ENCODE data around the gene LDLRAP1. TPM values are rescaled to one million over a fixed set of nuclear protein-coding genes. Genes with fewer than 3 reads are reported as not detected.

Gene LDLRAP1
- total RNA-seq, 1 donor from 2014 or later: 23.5 TPM

DNA sequence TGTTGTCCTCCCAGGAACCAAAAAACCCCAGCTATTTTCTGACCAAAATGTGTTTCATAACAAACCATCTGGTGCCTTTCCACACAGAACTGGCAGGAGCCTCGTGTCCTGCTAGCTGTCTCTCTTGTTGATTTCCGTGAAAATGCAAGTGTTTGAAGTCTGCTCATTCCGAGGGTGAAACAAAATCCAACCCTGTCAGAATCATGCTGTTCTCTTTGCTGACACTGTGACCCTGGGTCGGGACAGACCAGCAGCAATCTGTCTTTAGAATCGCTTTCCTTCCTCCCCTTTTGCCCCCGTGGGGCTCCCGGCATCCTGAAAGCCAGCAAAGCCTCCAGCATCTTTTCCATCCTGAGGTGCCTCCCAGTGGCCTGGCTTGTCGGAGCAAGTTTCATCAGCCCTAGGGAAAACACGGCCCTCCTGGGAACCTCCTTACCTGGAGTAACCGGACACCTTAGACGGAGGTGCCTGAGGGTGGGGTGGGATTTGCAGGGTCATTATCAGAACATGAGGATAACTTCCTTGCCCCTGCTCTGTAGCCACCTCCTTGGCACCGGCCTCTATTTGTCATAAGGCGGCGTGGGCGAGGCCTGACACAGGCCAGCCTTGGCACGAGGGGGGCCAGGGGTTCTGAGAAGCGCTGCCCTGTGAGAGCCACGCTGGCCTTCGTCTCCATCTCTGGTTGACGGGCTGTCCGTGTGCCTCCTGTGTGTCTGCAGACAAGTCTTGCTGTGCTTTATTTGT lies 24.9 kb downstream of the LDLRAP1 start:
- Mint-ChIP-seq H3K27me3 (ENCODE audit: low read depth) (no peaks in the 10 kb centered on the region), H3K36me3 (ENCODE audit: low read depth) (no peaks in the 10 kb centered on the region), H3K4me3 (ENCODE audit: unreplicated experiment) (peak overlapping the region; percentile 40), H3K9me3 (ENCODE audit: low read depth) (no peaks in the 10 kb centered on the region), H3K4me1 (ENCODE audit: low read depth) (peaks cover 62% of the 10 kb centered on the region), H3K27ac (ENCODE audit: unreplicated experiment) (peak overlapping the region; percentile 96)
- TF ChIP-seq, protein P1, sequence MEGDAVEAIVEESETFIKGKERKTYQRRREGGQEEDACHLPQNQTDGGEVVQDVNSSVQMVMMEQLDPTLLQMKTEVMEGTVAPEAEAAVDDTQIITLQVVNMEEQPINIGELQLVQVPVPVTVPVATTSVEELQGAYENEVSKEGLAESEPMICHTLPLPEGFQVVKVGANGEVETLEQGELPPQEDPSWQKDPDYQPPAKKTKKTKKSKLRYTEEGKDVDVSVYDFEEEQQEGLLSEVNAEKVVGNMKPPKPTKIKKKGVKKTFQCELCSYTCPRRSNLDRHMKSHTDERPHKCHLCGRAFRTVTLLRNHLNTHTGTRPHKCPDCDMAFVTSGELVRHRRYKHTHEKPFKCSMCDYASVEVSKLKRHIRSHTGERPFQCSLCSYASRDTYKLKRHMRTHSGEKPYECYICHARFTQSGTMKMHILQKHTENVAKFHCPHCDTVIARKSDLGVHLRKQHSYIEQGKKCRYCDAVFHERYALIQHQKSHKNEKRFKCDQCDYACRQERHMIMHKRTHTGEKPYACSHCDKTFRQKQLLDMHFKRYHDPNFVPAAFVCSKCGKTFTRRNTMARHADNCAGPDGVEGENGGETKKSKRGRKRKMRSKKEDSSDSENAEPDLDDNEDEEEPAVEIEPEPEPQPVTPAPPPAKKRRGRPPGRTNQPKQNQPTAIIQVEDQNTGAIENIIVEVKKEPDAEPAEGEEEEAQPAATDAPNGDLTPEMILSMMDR (IDR thresholded peaks at IDR 0.05): peak; percentile 48
- no peak for DNase-seq (ENCODE audit: low spot score)

DNA sequence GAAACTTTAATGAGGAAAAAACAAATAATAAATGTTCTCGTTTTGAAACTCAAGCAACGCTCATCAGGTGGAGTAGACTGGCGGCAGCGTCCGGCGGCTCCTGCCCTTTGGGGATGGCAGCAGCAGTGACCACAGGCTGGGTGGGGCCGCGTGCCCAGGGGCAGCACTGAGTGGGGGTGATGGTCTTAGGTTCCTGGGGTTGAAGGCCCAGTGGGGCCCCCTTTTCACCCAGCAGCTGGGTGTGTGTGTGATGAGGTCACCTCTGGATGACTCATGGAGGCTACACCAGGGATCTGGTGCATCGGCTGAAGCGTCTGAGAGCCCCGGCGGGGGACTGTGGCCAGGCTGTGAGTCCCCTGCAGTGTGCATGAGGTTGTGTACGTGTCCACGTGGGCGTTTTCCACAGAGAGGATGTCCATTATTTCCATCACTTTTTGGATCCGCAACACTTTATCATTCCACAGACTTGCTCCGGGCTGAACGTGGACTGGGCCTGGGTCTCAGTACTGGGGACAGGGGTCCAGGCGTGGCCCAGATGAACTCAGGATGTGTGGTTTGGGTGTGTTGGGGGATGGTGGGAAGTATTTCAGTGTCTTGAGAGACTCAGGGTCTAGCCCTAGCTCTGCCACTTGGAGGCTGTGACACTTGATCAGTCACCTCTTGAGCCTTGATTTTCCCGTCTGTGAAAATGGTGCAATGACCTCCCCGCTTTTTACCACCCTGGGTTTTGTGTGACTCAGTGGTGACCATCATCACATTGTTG lies 25.6 kb downstream of the LDLRAP1 start:
- H3K4me1 Mint-ChIP-seq (ENCODE audit: low read depth): peaks cover 62% of the 10 kb centered on the region
- H3K27me3 Mint-ChIP-seq (ENCODE audit: low read depth): no peaks in the 10 kb centered on the region
- no peak for DNase-seq (ENCODE audit: low spot score)
- no peaks in the 10 kb centered on the region for H3K9me3 Mint-ChIP-seq (ENCODE audit: low read depth)
- H3K36me3 Mint-ChIP-seq (ENCODE audit: low read depth): no peaks in the 10 kb centered on the region
- TF ChIP-seq, protein P1 (IDR thresholded peaks at IDR 0.05): no peak
- H3K4me3 Mint-ChIP-seq (ENCODE audit: unreplicated experiment): peak overlapping the region; percentile 40
- peak overlapping the region; percentile 96 for H3K27ac Mint-ChIP-seq (ENCODE audit: unreplicated experiment)

DNA sequence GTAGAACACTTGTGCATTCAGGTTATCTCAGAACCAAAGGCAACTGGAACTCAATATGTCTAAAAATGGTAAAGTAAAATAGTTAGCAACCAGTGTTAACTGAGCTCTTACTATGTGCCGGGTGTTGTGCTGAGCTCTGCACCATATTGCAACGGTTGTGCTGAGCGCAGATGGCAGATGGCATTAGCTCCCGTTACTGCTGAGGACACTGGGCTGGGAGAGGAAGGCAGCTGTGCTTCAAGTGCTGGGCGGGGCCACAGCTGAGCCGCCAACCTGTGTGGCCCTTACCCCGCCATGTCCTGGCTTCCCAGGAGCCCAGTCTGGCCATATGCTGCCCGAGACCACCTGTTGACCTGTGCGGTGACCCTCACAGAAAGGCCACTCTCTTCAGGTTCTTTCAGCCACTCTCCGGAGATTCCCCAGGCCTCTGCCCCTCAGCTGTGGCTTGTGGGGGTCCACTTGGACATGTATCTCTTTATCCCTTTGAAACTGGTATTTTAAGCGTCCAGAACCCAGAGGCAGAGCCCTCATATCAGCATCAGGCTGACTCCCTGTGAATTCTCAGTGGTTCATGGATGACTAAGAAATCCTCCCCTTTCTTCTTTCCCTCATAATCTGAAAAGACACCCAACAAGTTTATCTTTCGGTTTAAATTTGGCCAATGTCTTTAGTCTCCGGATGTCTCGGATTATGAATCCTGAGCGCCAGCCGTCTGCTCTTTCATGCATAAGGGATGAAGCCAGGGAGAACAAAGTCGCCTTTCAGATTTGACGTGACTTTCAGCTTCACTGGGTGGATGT lies 26.4 kb downstream of the LDLRAP1 start:
- H3K36me3 Mint-ChIP-seq (ENCODE audit: low read depth): no peaks in the 10 kb centered on the region
- H3K4me1 Mint-ChIP-seq (ENCODE audit: low read depth): peaks cover 62% of the 10 kb centered on the region
- H3K27me3 Mint-ChIP-seq (ENCODE audit: low read depth): no peaks in the 10 kb centered on the region
- H3K4me3 Mint-ChIP-seq (ENCODE audit: unreplicated experiment): no peak overlapping the region
- no peak for DNase-seq (ENCODE audit: low spot score)
- TF ChIP-seq, protein P1 (IDR thresholded peaks at IDR 0.05): no peak
- H3K9me3 Mint-ChIP-seq (ENCODE audit: low read depth): no peaks in the 10 kb centered on the region
- peak overlapping the region; percentile 96 for H3K27ac Mint-ChIP-seq (ENCODE audit: unreplicated experiment)

DNA sequence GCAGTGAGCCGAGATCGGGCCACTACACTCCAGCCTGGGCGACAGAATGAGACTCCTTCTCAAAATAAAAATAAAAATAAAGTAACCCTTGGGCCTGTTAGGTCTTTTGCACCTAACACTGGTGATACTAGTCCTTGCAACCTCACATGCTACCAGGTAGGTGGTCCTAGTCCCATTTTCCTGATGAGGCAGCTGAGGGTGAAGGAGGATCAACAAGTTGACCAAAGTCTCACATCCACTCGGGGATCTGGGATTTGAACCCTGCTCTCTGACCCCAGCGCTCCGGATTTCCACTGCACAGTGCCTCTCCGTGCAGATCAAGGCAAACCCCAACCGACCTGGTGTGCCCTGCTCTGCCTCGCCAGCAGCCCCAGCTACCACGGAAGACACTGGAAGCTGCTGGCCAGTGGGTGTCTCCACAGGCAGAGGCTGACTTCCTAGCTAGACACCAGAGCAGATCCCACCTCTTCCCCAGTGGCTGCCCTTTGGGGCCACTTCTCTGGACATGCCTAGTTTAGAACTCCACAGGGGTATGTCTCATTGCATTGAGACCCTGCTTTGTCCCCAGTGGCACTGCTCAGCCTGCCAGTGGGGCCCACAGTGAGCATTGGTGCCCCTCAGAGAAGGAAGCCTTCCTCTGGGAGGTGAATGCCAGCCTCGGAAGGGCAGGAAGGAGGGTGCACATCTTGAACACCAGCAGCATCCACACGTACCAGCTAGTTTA lies 27.6 kb downstream of the LDLRAP1 start:
- Mint-ChIP-seq H3K27ac (ENCODE audit: unreplicated experiment) (no peak overlapping the region), H3K36me3 (ENCODE audit: low read depth) (no peaks in the 10 kb centered on the region)
- DNase-seq (ENCODE audit: low spot score): no peak

More for the DNA sequence above, 27.6 kb downstream of the LDLRAP1 start:
- no peak overlapping the region for H3K4me3 Mint-ChIP-seq (ENCODE audit: unreplicated experiment)
- no peaks in the 10 kb centered on the region for H3K27me3 Mint-ChIP-seq (ENCODE audit: low read depth)
- TF ChIP-seq, protein P1 (IDR thresholded peaks at IDR 0.05): no peak
- no peaks in the 10 kb centered on the region for H3K9me3 Mint-ChIP-seq (ENCODE audit: low read depth)
- H3K4me1 Mint-ChIP-seq (ENCODE audit: low read depth): peaks cover 52% of the 10 kb centered on the region

Measured in chondrocyte (in vitro differentiated cells).